ENCODE results near the gene MAGEF1.

MAGEF1 gene

DNA sequence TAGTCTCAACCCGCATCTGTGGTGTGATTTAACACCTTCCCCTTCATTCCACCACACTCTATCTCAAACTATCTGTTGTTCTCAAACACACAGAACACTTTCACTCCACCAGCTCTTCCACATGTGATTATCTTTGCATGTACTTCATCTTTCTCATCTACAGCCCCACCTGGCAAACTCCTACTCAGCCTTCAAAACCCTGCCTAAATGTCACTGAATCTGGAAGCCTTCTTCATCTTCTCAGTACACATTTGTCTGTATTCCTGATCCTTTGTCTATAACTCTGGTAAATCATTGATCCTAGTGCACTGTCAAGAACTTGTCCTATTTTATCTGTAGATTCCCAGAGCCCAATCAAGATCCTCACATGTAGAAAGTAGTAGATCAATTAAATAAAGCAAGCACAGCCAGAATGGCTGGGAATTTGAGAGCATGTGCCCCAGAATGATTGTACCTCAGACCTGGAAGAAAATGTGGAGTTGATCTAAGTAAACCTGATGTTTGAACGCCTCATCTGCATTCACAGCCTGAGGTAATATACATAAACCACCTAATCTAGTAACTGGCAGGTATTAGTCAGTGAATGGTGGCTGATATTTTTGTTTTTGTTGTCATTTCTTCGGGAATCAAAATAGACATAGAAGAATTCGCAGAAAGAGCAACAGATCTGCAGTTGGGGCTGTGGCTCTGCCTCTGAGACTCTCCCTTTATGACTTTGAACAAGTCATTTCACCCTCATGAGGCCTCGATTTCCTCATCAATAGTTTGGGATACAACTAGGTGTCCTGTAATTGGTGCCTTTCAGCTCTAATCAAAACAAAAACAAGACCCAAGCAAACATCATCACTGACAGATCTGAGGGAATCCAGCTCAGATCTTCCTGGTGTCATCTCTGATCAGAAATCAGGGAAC, 28.0 kb upstream of the MAGEF1 start:
- POLR2A ChIA-PET = no interaction called here

DNA sequence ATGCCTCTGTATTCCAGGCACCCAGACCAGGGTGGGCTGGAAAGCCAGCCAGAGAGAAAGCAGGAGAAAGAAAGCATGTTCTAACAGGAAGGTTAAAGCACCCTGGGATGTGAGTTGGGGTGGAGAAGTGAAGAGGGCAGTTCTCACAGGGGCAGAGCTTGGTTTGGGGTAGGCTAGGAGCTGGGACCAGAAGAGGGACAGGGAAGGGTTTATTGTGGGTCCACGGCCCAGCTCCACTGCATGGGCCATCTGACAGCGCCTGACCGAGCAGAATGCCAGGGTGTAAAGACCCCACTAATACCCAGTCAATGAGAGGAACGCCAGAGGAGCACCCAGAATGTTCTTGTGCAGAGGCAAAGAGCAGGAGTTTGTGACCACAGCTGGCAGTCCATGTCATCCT, 27.1 kb upstream of the MAGEF1 start:
- TF ChIP-seq, protein P1, sequence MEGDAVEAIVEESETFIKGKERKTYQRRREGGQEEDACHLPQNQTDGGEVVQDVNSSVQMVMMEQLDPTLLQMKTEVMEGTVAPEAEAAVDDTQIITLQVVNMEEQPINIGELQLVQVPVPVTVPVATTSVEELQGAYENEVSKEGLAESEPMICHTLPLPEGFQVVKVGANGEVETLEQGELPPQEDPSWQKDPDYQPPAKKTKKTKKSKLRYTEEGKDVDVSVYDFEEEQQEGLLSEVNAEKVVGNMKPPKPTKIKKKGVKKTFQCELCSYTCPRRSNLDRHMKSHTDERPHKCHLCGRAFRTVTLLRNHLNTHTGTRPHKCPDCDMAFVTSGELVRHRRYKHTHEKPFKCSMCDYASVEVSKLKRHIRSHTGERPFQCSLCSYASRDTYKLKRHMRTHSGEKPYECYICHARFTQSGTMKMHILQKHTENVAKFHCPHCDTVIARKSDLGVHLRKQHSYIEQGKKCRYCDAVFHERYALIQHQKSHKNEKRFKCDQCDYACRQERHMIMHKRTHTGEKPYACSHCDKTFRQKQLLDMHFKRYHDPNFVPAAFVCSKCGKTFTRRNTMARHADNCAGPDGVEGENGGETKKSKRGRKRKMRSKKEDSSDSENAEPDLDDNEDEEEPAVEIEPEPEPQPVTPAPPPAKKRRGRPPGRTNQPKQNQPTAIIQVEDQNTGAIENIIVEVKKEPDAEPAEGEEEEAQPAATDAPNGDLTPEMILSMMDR (IDR thresholded peaks at IDR 0.05; ENCODE audit: control extremely low read depth, extremely low read depth, low read depth, missing control alignments) = no peak
- ChIA-PET POLR2A (no interaction called here), CTCF (interaction anchor here (1.8 to 7.7 kb wide), 3 partner anchors 12 to 40 kb away, joined by 4 to 47 read pairs (median 7); no protein-coding TSS in a partner anchor)
- DNase-seq (ENCODE audit: extremely low spot score) = no peak

More for the DNA sequence above, 28.0 kb upstream of the MAGEF1 start:
- TF ChIP-seq, protein P1 (IDR thresholded peaks at IDR 0.05; ENCODE audit: control extremely low read depth, extremely low read depth, low read depth, missing control alignments) = no peak
- CTCF ChIA-PET = interaction anchor here (1.8 to 7.7 kb wide), 4 partner anchors 10 to 39 kb away, joined by 4 to 47 read pairs (median 6); no protein-coding TSS in a partner anchor
- no peak for DNase-seq (ENCODE audit: extremely low spot score)

DNA sequence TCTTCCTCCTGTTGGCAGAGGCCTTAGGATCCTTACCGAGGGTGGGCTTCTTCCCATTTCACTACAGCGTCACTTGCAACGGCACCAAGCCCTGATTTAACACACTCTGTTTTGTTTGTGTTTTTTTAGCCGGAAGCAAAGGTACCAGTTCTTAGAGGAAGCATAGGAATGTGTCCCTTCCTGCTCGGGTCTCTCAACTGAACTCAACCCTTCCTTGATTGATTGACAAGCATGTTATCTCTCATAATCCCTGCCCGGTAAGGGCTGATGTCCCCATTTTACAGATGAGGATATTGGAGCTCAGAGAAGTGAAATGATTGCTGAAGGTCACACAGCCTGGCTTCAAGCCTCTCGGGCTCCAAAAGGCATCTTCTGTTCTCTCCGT, 26.6 kb upstream of the MAGEF1 start:
- CTCF ChIA-PET = interaction anchor here (1.0 to 7.7 kb wide), 5 partner anchors 9 to 40 kb away, joined by 3 to 47 read pairs (median 4); no protein-coding TSS in a partner anchor
- POLR2A ChIA-PET = no interaction called here
- TF ChIP-seq, protein P1 (IDR thresholded peaks at IDR 0.05; ENCODE audit: control extremely low read depth, extremely low read depth, low read depth, missing control alignments) = no peak
- no peak for DNase-seq (ENCODE audit: extremely low spot score)

DNA sequence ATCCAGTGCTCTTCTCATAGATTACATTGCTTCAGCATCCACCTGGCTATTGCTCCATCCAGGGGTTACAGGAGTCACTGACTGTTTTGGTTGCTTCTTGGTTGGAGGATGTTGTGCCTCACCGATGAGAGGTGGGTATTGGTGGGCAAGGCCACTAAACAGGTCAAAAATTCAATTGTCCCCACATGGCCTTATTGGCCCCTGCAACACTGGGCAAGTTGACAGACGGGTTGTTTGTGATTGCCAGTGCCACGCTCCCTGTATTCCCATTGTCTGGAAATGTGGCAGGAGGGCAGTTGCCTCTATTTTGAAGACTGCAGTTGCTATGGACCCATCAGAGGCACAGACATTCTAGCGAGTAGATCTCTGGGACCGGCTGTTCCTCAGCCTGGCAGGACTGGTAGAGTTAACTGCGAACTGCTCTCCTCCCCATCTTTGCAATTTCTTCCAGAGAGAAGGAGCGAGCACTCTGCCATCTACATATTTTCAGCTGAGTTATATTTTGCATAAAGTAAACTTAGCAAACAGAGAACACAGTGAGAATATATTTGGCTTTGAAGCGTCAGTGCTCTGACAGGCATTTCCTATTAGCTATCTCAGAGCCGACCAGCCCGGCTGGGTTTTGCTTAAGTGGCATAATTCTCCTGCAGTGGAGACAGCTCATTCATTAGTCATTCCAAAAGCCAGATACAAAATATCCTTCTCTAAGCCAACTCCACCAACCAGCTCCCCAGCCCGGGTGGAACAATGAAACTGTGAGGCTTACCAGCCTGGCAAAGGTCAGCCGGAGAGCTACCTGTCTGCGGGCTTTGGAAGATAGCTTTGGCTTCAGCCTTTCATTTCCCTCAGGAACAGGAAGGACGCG, 26.0 kb upstream of the MAGEF1 start:
- ChIA-PET CTCF (interaction anchor here (0.7 to 7.7 kb wide), 5 partner anchors 8 to 177 kb away, joined by 3 to 47 read pairs (median 3); partner anchors contain the start of gene EPHB3), POLR2A (no interaction called here)
- TF ChIP-seq, protein P1 (IDR thresholded peaks at IDR 0.05; ENCODE audit: control extremely low read depth, extremely low read depth, low read depth, missing control alignments) = no peak
- no peak for DNase-seq (ENCODE audit: extremely low spot score)

DNA sequence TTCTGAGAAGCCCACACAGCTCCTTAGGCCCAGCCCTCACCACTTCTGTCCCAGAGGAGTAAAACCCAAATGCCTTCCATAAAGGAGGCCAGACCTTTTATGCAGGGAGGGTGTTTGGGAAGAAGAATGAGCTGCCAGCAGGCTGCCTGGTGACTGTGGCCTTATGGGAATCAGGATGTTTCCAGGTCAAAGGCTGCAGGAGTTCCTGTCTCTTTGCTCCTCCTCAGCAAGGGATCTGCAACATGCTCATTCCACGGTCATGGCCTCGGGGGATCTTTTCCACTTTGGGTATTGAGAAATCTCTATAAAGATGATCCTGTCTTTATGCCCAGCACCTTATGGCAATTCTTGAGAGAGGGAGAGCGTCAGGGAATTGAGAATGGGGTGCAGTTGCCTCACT, 25.2 kb upstream of the MAGEF1 start:
- POLR2A ChIA-PET = no interaction called here
- DNase-seq (ENCODE audit: extremely low spot score) = no peak
- CTCF ChIA-PET = interaction anchor here (0.7 to 7.7 kb wide), 2 partner anchors 11 to 176 kb away, joined by 3 to 47 read pairs; partner anchors contain the start of gene EPHB3
- TF ChIP-seq, protein P1 (IDR thresholded peaks at IDR 0.05; ENCODE audit: control extremely low read depth, extremely low read depth, low read depth, missing control alignments) = no peak
